ENCODE results near the gene TEX14. TPM values are rescaled to one million over a fixed set of nuclear protein-coding genes. Genes with fewer than 3 reads are reported as not detected.

The TEX14 gene
- polyA plus RNA-seq, 2 donors, result 0.02 to 0.05 TPM

Other genes starting within 250 kb of the TEX14 start
- gene HSF5, start 203.6 kb downstream of the TEX14 start, polyA plus RNA-seq, result under 1 TPM; 0.01 to 0.02 TPM
- 10 to 100 TPM in 1 of 2 donors, 1 to 10 TPM in 1; 9.1 to 15.3 TPM for gene MTMR4, start 177.4 kb downstream of the TEX14 start, polyA plus RNA-seq
- 10 to 100 TPM; 13.5 to 14.8 TPM for gene RAD51C, start 557 bp upstream of the TEX14 start, polyA plus RNA-seq
- gene PPM1E, start 63.8 kb upstream of the TEX14 start, polyA plus RNA-seq, result under 1 TPM; 0.02 to 0.04 TPM

Data from esophagus (tissue), 2 donors.